ENCODE measurements around the gene AGRP.

AGRP gene, protein sequence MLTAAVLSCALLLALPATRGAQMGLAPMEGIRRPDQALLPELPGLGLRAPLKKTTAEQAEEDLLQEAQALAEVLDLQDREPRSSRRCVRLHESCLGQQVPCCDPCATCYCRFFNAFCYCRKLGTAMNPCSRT

DNA sequence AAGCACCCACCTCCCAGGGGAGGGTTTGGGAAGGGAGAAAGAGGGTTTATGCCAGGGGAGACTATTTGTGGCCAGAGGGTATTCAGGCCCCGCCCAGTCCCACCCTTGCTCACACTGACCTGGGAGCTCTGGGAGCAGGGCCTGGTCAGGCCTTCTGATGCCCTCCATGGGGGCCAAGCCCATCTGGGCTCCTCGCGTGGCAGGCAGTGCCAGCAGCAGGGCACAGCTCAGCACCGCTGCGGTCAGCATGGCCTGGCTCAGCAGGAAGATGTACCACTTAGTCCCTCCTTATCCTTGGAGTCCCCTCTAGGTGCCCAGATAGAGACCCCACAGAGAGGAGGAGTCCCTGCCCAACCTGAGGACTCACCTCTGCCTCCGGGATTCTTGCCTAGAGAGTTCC, at the start of gene AGRP:
AGRP (minus strand) TSS at position 398 of the 400 bp plus-strand sequence; CDS start at position 249, 149 bp downstream.
- no CpG with 5 or more reads among the region's 6 CpGs for WGBS (ENCODE audit: insufficient coverage, insufficient read length)
- H3K27me3 ChIP-seq (ENCODE audit: control insufficient read depth, insufficient read depth, low read length): peaks cover 13% of the 10 kb centered on the region; the same call in 1 of the 2 replicates
- H3K4me3 ChIP-seq (ENCODE audit: low read length): no peak within 1 kb of the TSS
- DNase-seq (ENCODE audit: low read depth, low spot score): no peak
- H3K9me3 ChIP-seq (ENCODE audit: control insufficient read depth, insufficient read depth, low read length): no peaks in the 10 kb centered on the region
- no peak within 1 kb of the TSS for H3K27ac ChIP-seq (ENCODE audit: low read length)
- H3K36me3 ChIP-seq (ENCODE audit: control insufficient read depth, insufficient read depth, low read length): no peaks in the 10 kb centered on the region
- H3K4me1 ChIP-seq (ENCODE audit: control insufficient read depth, insufficient read depth, low read length): no peaks in the 10 kb centered on the region

DNA sequence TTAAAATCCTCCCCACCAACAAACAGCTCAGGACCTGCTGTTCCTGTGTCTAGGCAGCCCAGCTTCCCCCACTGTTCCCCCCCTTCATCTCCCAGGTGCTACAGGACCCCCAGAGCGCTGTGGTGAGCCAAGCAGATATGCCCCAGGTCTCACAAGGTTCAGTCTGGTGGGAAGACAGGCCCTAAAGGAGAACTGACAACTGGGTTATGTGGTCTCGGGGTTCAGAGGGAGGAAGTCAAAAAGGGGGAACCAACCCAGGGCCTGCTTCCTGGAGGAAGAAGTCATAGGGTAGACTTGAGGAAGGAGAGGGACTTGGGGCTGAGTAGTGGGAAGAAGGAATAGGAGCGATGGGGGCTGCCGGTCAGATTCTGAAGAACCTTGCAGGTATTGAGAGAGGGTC, 47.9 kb upstream of the AGRP start:
- peaks cover 65% of the 10 kb centered on the region for H3K27me3 ChIP-seq (ENCODE audit: control insufficient read depth, insufficient read depth, low read length)
- DNase-seq (ENCODE audit: low read depth, low spot score): no peak
- H3K4me1 ChIP-seq (ENCODE audit: control insufficient read depth, insufficient read depth, low read length): no peaks in the 10 kb centered on the region
- H3K4me3 ChIP-seq (ENCODE audit: low read length): no peak overlapping the region
- H3K36me3 ChIP-seq (ENCODE audit: control insufficient read depth, insufficient read depth, low read length): no peaks in the 10 kb centered on the region
- H3K27ac ChIP-seq (ENCODE audit: low read length): no peak overlapping the region
- H3K9me3 ChIP-seq (ENCODE audit: control insufficient read depth, insufficient read depth, low read length): no peaks in the 10 kb centered on the region
- WGBS (ENCODE audit: insufficient coverage, insufficient read length): no CpG with 5 or more reads among the region's 4 CpGs

DNA sequence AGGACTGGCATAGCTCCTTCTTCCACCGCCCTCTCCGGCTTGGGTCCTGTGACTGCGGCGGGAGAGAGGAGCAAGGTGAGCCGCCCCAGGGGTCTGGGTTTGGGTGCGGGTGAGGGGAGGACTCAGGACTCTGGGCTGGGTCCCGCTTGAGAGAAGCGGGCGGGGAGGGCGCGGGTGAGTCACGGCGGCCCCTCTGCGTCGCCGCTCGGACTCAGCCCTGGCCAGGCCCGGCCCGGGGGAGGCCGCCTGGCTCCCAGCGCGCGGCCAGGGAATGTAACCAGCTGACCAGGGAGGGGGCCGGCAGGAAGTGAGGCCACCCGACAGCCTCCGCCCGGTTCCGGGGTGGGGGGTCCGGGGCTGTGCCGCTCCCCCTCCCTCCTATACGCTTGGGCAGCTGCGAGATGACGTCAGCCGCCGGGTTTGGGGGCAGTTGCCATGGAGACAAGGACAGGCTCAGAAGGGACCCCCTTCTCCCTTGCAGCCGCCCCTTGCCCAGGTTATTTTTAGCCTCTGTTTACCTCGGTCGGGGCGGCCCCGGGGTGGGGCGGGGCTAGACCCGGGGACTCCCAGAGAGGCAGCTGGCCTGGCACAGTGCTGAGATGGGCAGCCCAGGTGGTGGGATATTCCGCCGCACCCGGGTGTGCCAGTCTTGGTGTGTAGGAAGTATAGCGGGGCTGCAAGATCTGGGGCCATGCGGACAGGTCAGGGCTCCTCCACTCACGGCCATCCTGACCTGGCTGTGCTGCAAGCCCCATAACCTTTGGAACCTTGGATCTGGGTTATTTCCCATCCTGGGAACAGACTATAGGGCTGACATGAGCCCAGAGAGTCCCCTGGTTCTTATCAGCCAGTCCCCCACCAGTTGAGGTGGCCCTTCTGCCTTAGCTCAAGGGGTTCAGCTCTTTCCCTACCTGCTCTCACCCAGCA, 46.9 kb upstream of the AGRP start:
- Histone ChIP-seq H3K9me3 (ENCODE audit: control insufficient read depth, insufficient read depth, low read length) (no peaks in the 10 kb centered on the region), H3K4me3 (ENCODE audit: low read length) (peak overlapping the region; percentile 35; the same call in 1 of the 2 replicates), H3K27ac (ENCODE audit: low read length) (no peak overlapping the region), H3K27me3 (ENCODE audit: control insufficient read depth, insufficient read depth, low read length) (peaks cover 60% of the 10 kb centered on the region), H3K36me3 (ENCODE audit: control insufficient read depth, insufficient read depth, low read length) (no peaks in the 10 kb centered on the region), H3K4me1 (ENCODE audit: control insufficient read depth, insufficient read depth, low read length) (no peaks in the 10 kb centered on the region)
- no CpG with 5 or more reads among the region's 48 CpGs for WGBS (ENCODE audit: insufficient coverage, insufficient read length)
- no peak for DNase-seq (ENCODE audit: low read depth, low spot score)

DNA sequence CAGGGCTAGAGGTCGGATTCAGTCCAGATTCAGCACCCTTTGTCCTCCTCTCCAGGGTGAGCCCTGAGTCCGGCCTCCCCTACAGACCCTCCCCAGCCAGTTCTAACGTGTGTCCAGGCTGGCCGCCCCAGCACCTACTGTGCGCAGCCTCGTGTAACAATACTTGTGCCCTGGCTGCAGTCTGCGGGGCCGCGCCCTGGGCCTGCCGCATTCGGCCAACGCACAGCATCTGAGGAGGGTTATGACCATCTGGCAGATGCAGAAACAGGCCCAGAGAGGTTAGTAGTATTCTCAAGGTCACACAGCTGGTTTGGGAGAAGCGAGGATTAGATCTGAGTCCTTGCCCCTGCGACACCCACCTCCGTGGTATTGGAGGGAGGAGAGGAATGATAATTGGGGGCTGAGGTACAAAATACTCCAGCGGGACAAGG, 46.2 kb upstream of the AGRP start:
- no CpG with 5 or more reads among the region's 16 CpGs for WGBS (ENCODE audit: insufficient coverage, insufficient read length)
- peak overlapping the region; percentile 46; the same call in 1 of the 2 replicates for H3K4me3 ChIP-seq (ENCODE audit: low read length)
- no peaks in the 10 kb centered on the region for H3K36me3 ChIP-seq (ENCODE audit: control insufficient read depth, insufficient read depth, low read length)
- H3K27ac ChIP-seq (ENCODE audit: low read length): no peak overlapping the region
- H3K9me3 ChIP-seq (ENCODE audit: control insufficient read depth, insufficient read depth, low read length): no peaks in the 10 kb centered on the region
- H3K4me1 ChIP-seq (ENCODE audit: control insufficient read depth, insufficient read depth, low read length): no peaks in the 10 kb centered on the region
- no peak for DNase-seq (ENCODE audit: low read depth, low spot score)
- H3K27me3 ChIP-seq (ENCODE audit: control insufficient read depth, insufficient read depth, low read length): peaks cover 58% of the 10 kb centered on the region

DNA sequence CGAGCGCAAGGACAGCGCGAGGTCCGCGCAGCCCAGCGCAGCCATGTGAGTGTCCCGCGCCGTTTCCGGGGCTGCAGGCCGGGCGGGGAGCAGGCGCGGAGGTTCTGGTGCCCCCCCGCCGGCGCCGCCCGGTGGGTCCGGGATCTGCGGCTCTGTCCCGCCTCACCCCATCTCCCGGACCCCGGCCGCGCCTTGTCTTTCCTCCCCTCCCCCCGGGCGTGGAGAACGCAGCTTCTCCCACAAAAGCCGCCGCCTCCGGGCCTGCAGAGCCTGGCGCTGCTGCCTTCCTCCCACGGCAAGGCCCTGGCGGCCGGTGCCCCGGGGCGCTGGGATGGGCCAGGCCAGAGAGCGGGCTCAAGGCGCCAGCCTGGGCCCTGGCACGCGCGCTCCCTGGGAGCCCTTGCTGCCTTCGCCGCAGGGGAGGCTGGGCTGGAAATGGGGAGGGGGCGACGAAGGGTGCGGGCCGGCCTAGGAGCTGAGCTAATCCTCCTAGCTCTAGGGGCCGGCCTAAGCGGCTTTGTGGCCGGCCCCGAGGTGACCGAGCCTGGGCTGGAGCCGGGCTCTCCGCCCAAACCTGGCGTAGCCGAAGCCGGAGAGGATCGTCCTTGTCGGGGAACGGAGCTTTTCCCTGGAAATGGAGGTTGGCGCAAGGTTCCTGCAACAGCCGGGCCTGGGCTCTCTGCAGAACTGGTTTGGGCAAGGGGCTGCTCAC, 45.7 kb upstream of the AGRP start:
- Histone ChIP-seq H3K27me3 (ENCODE audit: control insufficient read depth, insufficient read depth, low read length) (peaks cover 59% of the 10 kb centered on the region), H3K9me3 (ENCODE audit: control insufficient read depth, insufficient read depth, low read length) (no peaks in the 10 kb centered on the region), H3K36me3 (ENCODE audit: control insufficient read depth, insufficient read depth, low read length) (no peaks in the 10 kb centered on the region), H3K4me1 (ENCODE audit: control insufficient read depth, insufficient read depth, low read length) (no peaks in the 10 kb centered on the region), H3K27ac (ENCODE audit: low read length) (no peak overlapping the region), H3K4me3 (ENCODE audit: low read length) (peak overlapping the region; percentile 46; the same call in 1 of the 2 replicates)
- no CpG with 5 or more reads among the region's 65 CpGs for WGBS (ENCODE audit: insufficient coverage, insufficient read length)
- DNase-seq (ENCODE audit: low read depth, low spot score): no peak

DNA sequence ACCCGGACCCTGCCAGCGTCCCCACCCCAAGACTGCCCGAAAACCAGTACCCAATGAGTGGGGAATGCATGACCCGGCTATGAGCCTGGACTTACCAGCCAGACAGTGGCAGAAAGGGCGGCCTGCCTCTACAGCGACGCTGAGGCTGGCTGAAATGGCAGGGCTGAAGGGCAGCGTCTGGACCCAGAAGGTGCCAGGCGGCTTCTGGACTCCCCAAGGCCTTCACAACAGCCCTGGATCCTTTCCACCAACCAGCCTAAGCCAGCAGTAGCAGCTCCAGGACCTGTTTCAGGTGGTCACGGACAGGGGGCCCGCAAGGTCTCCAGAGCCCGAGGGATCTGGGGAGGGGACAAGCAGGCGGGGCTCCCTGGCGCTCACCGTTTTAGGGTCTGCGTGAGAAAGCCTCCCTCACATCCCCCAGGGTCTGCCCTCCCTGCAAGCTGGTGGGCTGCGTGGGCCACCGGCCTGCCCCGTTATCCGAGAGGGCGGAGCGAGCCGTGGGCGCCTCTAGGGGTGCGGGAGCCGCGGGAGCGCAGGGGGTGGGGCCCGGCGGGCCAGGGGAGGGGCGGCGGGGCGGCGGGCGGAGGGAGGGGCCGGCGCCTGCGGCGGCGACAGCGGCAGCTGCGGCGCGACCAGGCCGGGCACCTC, 45.0 kb upstream of the AGRP start, which contains the start of gene RIPOR1:
RIPOR1 (plus strand) TSS at position 608 of the 648 bp plus-strand sequence. CDS start 9,618 bp downstream, outside the sequence.
- no peaks in the 10 kb centered on the region for H3K36me3 ChIP-seq (ENCODE audit: control insufficient read depth, insufficient read depth, low read length)
- H3K27me3 ChIP-seq (ENCODE audit: control insufficient read depth, insufficient read depth, low read length): peaks cover 57% of the 10 kb centered on the region
- no peak within 1 kb of the TSS for H3K27ac ChIP-seq (ENCODE audit: low read length)
- no peak for DNase-seq (ENCODE audit: low read depth, low spot score)
- H3K9me3 ChIP-seq (ENCODE audit: control insufficient read depth, insufficient read depth, low read length): no peaks in the 10 kb centered on the region
- no CpG with 5 or more reads among the region's 45 CpGs for WGBS (ENCODE audit: insufficient coverage, insufficient read length)
- peak within 1 kb of the TSS; percentile 46; the same call in 1 of the 2 replicates for H3K4me3 ChIP-seq (ENCODE audit: low read length)
- H3K4me1 ChIP-seq (ENCODE audit: control insufficient read depth, insufficient read depth, low read length): no peaks in the 10 kb centered on the region

DNA sequence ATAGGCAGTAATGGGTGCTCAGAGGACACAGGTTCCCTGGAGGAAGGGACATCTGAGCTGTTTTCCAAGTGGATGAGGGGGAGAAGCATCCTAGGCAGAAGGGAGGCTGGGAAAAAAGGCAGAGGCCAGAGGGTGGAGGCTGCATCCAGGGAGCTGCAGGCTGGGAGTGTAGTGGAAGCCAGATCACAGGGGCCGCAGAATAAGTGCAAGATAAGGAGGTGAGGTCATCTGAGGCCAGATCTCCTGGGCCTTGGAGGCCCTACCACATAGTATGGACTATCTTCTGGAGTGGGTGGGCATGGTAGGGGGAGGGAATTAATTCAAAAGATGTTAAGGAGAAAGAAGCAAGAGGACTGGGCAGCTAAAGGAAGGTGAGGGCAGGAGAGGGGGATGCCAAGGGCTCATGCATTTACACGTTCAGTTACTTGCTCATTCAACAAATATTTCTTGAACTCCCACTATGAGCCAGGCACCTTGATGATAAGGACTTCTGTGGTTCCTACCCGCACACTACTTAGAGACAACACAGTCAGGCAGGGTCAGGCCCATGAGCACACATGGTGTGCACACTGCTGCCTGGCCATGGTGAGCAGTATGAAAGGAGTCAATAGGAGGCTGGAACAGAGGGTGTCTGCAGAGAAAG, 42.9 kb upstream of the AGRP start:
- no peaks in the 10 kb centered on the region for H3K4me1 ChIP-seq (ENCODE audit: control insufficient read depth, insufficient read depth, low read length)
- DNase-seq (ENCODE audit: low read depth, low spot score): no peak
- no peaks in the 10 kb centered on the region for H3K36me3 ChIP-seq (ENCODE audit: control insufficient read depth, insufficient read depth, low read length)
- no CpG with 5 or more reads among the region's 3 CpGs for WGBS (ENCODE audit: insufficient coverage, insufficient read length)
- H3K9me3 ChIP-seq (ENCODE audit: control insufficient read depth, insufficient read depth, low read length): no peaks in the 10 kb centered on the region
- no peak overlapping the region for H3K4me3 ChIP-seq (ENCODE audit: low read length)
- no peak overlapping the region for H3K27ac ChIP-seq (ENCODE audit: low read length)
- H3K27me3 ChIP-seq (ENCODE audit: control insufficient read depth, insufficient read depth, low read length): peaks cover 38% of the 10 kb centered on the region

DNA sequence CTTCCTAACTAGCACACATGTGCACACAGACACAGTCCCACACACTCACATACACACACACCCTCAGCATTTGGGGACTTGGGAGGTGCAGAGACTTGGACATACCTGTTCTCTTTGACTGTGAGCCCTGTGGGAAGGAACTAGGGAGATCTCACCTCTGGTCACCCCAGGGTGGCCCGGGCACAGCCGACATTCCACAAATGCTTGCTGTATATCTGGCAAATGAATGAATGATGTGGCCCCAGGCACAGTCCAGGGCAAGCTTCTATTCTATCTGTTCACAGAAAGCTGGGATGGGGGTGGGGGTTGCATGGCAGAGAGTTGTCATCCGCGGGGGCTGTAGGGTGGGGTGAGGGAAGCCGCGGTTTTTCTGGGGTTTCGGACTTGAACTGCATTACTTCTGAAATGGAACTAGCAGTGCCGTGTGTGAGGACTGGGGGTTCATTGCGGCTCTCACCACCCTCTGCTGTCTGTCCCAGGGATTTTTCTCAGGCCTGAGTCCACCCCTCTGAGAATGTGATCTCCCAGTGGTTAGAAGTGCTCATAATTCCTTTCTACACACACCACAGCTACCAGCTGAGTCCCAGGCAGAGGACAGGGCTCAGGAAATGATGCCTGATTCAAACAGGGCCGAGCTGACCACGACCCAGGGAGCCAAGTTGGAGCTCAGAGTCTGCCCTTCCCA, 42.0 kb upstream of the AGRP start:
- Histone ChIP-seq H3K36me3 (ENCODE audit: control insufficient read depth, insufficient read depth, low read length) (no peaks in the 10 kb centered on the region), H3K4me3 (ENCODE audit: low read length) (no peak overlapping the region), H3K4me1 (ENCODE audit: control insufficient read depth, insufficient read depth, low read length) (no peaks in the 10 kb centered on the region), H3K27ac (ENCODE audit: low read length) (no peak overlapping the region), H3K27me3 (ENCODE audit: control insufficient read depth, insufficient read depth, low read length) (peaks cover 29% of the 10 kb centered on the region), H3K9me3 (ENCODE audit: control insufficient read depth, insufficient read depth, low read length) (no peaks in the 10 kb centered on the region)
- whole genome bisulfite sequencing (ENCODE audit: insufficient coverage, insufficient read length): no CpG with 5 or more reads among the region's 11 CpGs
- no peak for DNase-seq (ENCODE audit: low read depth, low spot score)

DNA sequence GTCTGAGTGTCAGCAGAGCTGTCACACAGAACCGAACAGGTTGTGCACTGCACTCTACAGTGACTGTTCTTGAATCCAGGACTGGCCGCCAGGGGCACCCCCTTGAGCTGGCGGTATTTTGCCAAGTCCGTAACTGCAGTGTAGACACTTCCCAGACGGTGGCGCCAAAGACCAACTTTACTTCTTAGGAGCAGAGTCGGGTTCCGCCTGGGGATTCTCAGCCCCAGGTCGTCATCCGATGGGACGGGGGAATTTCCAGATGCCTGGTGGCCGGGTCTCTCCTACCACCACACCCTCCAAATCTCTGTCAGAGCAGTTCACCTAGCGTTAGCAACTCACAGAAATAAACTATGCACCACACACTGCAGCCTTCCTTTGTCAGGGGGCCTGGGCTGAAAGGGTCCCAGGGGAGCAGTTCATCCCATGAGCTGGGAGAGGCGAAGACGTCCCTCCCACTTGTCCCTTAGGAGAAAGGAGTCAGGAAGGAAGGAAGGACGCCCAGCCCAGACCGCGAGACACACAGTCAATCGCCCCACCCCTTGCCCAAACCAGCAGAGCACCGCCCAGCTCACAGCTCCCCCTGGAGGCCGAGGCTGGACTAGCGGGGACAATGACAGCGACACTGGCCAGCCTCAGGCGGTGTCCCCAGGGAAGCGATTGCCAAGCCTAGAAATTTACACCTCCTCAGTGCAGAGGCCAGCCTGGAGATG, 37.9 kb upstream of the AGRP start:
- H3K36me3 ChIP-seq (ENCODE audit: control insufficient read depth, insufficient read depth, low read length): no peaks in the 10 kb centered on the region; the same call in 1 of the 2 replicates
- peak; percentile 90 for DNase-seq (ENCODE audit: low read depth, low spot score)
- no CpG with 5 or more reads among the region's 25 CpGs for WGBS (ENCODE audit: insufficient coverage, insufficient read length)
- peak overlapping the region; percentile 21; the same call in 1 of the 2 replicates for H3K4me3 ChIP-seq (ENCODE audit: low read length)
- no peaks in the 10 kb centered on the region for H3K4me1 ChIP-seq (ENCODE audit: control insufficient read depth, insufficient read depth, low read length)
- no peak overlapping the region for H3K27ac ChIP-seq (ENCODE audit: low read length)
- no peaks in the 10 kb centered on the region for H3K9me3 ChIP-seq (ENCODE audit: control insufficient read depth, insufficient read depth, low read length)
- H3K27me3 ChIP-seq (ENCODE audit: control insufficient read depth, insufficient read depth, low read length): peaks cover 5% of the 10 kb centered on the region; the same call in 1 of the 2 replicates

Data from iPS DF 6.9 (cell line).